HG03439 (cell line): ENCODE data around the gene GPR6.

Experiments
- ATAC-seq: cut with Tn5 transposase; IDR thresholded peaks from one replicate; pipeline ENCODE4 v1.9.1; 2021; ENCODE audit warnings: mild to moderate bottlenecking, moderate library complexity; ENCODE audit not compliant: unreplicated experiment

GPR6 gene

GRCh38 chr6:109998159-109998785, 20.2 kb downstream of the GPR6 start:
- ATAC-seq = no peak

- no peak for ATAC-seq
These were observed 21.6 kb downstream of the GPR6 start for GRCh38 chr6:109999740-110000139.

- no peak for ATAC-seq
These were observed 24.6 kb downstream of the GPR6 start for GRCh38 chr6:110002676-110003075.

- no peak for ATAC-seq
These were observed 35.3 kb downstream of the GPR6 start for GRCh38 chr6:110013386-110013785.

GRCh38 chr6:110015206-110015605, 37.1 kb downstream of the GPR6 start:
- ATAC-seq = no peak

- no peak for ATAC-seq
These were observed 39.2 kb downstream of the GPR6 start for GRCh38 chr6:110017306-110017705.

- ATAC-seq = no peak
These were observed 39.8 kb downstream of the GPR6 start for GRCh38 chr6:110017946-110018345.

GRCh38 chr6:110018486-110018885, 40.4 kb downstream of the GPR6 start:
- ATAC-seq = no peak

- no peak for ATAC-seq
These were observed 42.8 kb downstream of the GPR6 start for GRCh38 chr6:110020888-110021287.

GRCh38 chr6:110029144-110029543, 51.0 kb downstream of the GPR6 start:
- no peak for ATAC-seq
